ENCODE data around the gene ZNF592.

DNA sequence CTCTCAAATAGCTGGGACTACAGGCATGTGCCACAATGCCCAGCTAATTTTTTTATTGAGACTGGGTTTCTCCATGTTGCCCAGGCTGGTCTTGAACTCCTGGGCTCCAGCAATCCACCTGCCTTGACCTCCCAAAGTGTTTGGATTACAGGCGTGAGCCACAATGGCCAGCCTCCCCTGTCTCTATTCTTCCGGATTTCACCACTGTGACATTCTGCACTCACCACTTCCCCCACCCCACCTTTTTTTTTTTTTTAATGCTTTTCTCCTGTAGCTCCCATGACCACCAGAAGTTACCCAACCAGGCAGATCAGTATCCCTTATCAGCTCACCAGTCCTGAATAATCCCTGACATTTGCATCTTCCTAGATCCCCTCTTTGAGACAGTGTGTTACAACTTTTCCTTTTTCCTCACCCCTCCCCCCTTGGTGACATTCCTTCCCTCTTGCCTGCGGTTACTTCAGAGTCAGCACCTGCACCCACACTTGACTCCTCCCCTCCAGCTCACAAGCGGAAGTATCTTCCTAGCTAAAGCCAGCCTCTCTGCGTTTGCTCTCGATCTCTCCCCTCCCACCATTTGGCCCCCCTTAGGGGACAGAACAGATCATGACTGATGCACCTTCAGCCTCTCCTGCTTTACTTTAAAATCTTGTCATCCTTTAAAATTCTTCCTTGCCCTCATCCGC is 13.5 kb upstream of the ZNF592 start:
- TF ChIP-seq, protein P1, sequence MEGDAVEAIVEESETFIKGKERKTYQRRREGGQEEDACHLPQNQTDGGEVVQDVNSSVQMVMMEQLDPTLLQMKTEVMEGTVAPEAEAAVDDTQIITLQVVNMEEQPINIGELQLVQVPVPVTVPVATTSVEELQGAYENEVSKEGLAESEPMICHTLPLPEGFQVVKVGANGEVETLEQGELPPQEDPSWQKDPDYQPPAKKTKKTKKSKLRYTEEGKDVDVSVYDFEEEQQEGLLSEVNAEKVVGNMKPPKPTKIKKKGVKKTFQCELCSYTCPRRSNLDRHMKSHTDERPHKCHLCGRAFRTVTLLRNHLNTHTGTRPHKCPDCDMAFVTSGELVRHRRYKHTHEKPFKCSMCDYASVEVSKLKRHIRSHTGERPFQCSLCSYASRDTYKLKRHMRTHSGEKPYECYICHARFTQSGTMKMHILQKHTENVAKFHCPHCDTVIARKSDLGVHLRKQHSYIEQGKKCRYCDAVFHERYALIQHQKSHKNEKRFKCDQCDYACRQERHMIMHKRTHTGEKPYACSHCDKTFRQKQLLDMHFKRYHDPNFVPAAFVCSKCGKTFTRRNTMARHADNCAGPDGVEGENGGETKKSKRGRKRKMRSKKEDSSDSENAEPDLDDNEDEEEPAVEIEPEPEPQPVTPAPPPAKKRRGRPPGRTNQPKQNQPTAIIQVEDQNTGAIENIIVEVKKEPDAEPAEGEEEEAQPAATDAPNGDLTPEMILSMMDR (IDR thresholded peaks at IDR 0.05) = no peak
- TF ChIP-seq POLR2A (IDR thresholded peaks at IDR 0.05) = no peak
